KMS-11 (cell line): Measurements from ENCODE around the gene JOSD2.

Experiments used
- H2AFZ ChIP-seq: fragments of 200-600 bp; sonication (generic); 2 replicates; pipeline ENCODE4 v1.6.1; 2016; ENCODE audit warnings: antibody characterized with exemption, mixed run types, low read depth
- H3K27ac ChIP-seq: fragments of 200-600 bp; sonication (generic); 2 replicates; pipeline ENCODE4 v1.6.1; 2016; ENCODE audit warnings: mild to moderate bottlenecking, mixed run types
- H3K27me3 ChIP-seq: fragments of 200-600 bp; sonication (generic); 2 replicates; pipeline ENCODE4 v1.6.1; 2017; ENCODE audit warnings: mild to moderate bottlenecking, low read depth, mixed run types, moderate library complexity; ENCODE audit not compliant: insufficient read depth
- H3K36me3 ChIP-seq: fragments of 200-600 bp; sonication (generic); 2 replicates; pipeline ENCODE4 v1.6.1; 2017; ENCODE audit warnings: mild to moderate bottlenecking, mixed run types; ENCODE audit not compliant: insufficient read depth
- H3K4me1 ChIP-seq: fragments of 200-600 bp; sonication (generic); 2 replicates; pipeline ENCODE4 v1.6.1; 2016; ENCODE audit warnings: mild to moderate bottlenecking, low read depth, mixed run types; ENCODE audit not compliant: poor library complexity, severe bottlenecking
- H3K4me2 ChIP-seq: fragments of 200-600 bp; sonication (generic); 2 replicates; pipeline ENCODE4 v1.7.0; 2016; ENCODE audit warnings: mild to moderate bottlenecking, mixed run types
- H3K4me3 ChIP-seq: fragments of 200-600 bp; sonication (generic); IDR thresholded peaks from 2 replicates; pipeline ENCODE4 v1.6.1; 2017; ENCODE audit warnings: low read depth, low read length, mixed read lengths; ENCODE audit not compliant: insufficient read depth
- H3K79me2 ChIP-seq: fragments of 200-600 bp; sonication (generic); 2 replicates; pipeline ENCODE4 v1.6.1; 2016; ENCODE audit warnings: low read depth, mixed run types; ENCODE audit not compliant: insufficient read depth
- H3K9ac ChIP-seq: fragments of 200-600 bp; sonication (generic); 2 replicates; pipeline ENCODE4 v1.6.1; 2016; ENCODE audit warnings: mild to moderate bottlenecking, mixed run types
- H4K20me1 ChIP-seq: fragments of 200-600 bp; sonication (generic); 2 replicates; pipeline ENCODE4 v1.6.1; 2016; ENCODE audit warnings: mild to moderate bottlenecking, mixed run types; ENCODE audit not compliant: insufficient read depth
- CTCF ChIP-seq: fragments of 200-600 bp; sonication (generic); conservative IDR thresholded peaks from 2 replicates; pipeline ENCODE4 v1.6.1; 2017; ENCODE audit warnings: low read depth, mild to moderate bottlenecking, antibody characterized with exemption, low read length, moderate library complexity, mixed read lengths

The JOSD2 gene

GRCh38 chr19:50537769-50538230 lies 26.8 kb upstream of the JOSD2 start:
- Histone ChIP-seq H3K27ac (no peak overlapping the region), H3K27me3 (peaks cover 58% of the 10 kb centered on the region), H3K4me1 (no peaks in the 10 kb centered on the region), H3K4me3 (no peak overlapping the region), H3K9ac (no peak overlapping the region), H3K4me2 (no peak overlapping the region), H3K36me3 (no peaks in the 10 kb centered on the region), H4K20me1 (no peaks in the 10 kb centered on the region), H2AFZ (no peak overlapping the region), H3K79me2 (no peaks in the 10 kb centered on the region)
- TF ChIP-seq CTCF, result peak; percentile 47

DNA sequence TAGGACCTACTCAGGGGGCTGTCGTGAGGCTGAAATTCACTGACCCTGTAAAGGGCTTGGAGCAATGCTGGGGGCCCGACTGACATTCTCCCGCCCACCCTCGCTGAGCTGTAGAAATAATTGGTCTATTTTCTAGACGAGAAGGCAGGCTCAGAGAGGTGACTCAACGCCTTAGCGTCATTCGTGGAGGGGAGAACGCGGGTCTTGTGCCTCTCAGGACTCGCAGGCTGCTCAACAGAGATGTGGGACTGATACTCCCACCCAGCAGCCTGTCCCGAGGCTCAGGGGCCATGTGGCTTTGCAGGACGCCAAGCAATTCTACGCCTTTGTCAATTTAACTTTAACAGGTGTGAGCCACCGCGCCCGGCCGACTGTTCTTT lies 26.3 kb upstream of the JOSD2 start:
- Histone ChIP-seq H2AFZ (no peak overlapping the region), H3K4me3 (no peak overlapping the region), H3K27ac (no peak overlapping the region), H3K9ac (no peak overlapping the region), H4K20me1 (no peaks in the 10 kb centered on the region), H3K4me2 (no peak overlapping the region), H3K79me2 (no peaks in the 10 kb centered on the region), H3K36me3 (no peaks in the 10 kb centered on the region), H3K4me1 (no peaks in the 10 kb centered on the region), H3K27me3 (peaks cover 62% of the 10 kb centered on the region)
- no peak for TF ChIP-seq CTCF

DNA sequence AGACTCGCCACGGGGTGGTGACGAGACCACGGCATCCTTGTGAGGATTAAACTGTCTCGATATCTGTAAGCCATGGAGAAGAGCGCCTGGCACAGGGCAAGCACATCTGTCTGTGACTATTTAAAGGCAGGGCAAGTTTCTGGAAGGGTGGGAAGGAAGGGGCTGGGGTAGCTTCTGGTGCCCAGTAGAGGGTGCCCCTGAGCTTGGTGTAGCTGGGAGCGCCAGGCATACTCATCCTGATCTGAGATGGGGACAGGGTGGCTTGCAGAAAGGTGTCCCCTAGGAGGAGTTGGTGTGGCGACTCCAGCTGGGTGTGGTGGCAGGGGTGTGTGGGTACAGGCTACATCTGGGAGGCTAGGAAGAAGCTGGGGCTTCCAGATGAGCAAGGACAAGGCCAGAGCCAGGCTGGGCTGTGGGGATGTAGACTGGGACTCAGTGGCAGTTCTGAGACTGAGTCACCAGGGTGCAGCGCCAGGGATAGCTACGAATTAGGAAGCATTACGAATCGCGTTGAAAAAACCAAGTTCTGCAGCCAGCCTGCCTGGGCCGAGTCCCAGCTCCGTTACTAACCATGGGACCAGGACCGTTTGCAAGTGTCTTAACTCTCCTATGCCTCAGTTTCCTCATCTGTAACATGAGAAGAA lies 25.8 kb upstream of the JOSD2 start:
- no peak overlapping the region for H3K27ac ChIP-seq
- H3K4me1 ChIP-seq, result no peaks in the 10 kb centered on the region
- no peak overlapping the region for H3K9ac ChIP-seq
- no peaks in the 10 kb centered on the region for H4K20me1 ChIP-seq
- H3K4me2 ChIP-seq, result no peak overlapping the region
- no peaks in the 10 kb centered on the region for H3K36me3 ChIP-seq
- no peaks in the 10 kb centered on the region for H3K79me2 ChIP-seq
- H2AFZ ChIP-seq, result no peak overlapping the region
- peaks cover 59% of the 10 kb centered on the region for H3K27me3 ChIP-seq
- H3K4me3 ChIP-seq, result no peak overlapping the region
- no peak for TF ChIP-seq CTCF

DNA sequence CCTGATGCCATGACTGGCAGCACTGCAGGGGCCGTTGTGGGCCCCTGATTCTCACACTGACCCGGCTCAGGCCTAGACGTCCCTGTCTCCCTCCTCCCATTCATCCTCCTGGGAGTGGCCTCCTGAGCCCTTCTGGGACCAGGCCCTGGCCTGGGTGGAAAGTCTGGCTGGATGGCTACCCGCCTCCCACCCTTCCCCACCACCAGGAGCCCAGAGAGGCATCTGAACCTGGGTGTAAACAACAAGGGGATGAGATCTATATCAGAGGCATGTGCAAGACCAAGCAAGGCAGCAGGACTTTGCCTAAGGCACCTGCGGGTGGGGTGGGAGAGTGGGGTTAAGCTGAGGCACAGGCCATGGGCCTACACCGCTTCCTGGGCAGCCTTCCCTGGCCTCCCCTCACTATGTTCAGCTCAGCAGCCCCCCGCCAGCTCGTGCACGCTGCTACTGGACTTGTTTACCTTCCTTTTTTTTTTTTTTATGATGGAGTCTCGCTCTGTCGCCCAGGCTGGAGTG lies 24.7 kb upstream of the JOSD2 start:
- TF ChIP-seq CTCF, result no peak
- Histone ChIP-seq H4K20me1 (no peaks in the 10 kb centered on the region), H3K27me3 (peaks cover 52% of the 10 kb centered on the region; the same call in 1 of the 2 replicates), H3K9ac (no peak overlapping the region), H2AFZ (no peak overlapping the region), H3K27ac (no peak overlapping the region), H3K4me1 (no peaks in the 10 kb centered on the region), H3K79me2 (no peaks in the 10 kb centered on the region), H3K4me3 (no peak overlapping the region), H3K36me3 (no peaks in the 10 kb centered on the region), H3K4me2 (no peak overlapping the region)
